IMR-90 (cell line): ENCODE data around the gene MIXL1.

Experiments
- CEBPB ChIP-seq: IDR thresholded peaks from 2 replicates; pipeline ENCODE4 v1.6.1; 2012; ENCODE audit warnings: low read depth, low read length, improper control_type of control experiment
- CTCF ChIP-seq: conservative IDR thresholded peaks from 2 replicates; pipeline ENCODE4 v1.5.1; 2012; ENCODE audit warnings: mild to moderate bottlenecking, low read depth, low read length, improper control_type of control experiment
- ELK1 ChIP-seq: fragments of 150-350 bp; IDR thresholded peaks from 2 replicates; pipeline ENCODE4 v1.6.1; 2016; ENCODE audit warnings: low read depth, mild to moderate bottlenecking, low read length, moderate library complexity, borderline replicate concordance
- MAZ ChIP-seq: IDR thresholded peaks from 2 replicates; pipeline ENCODE4 v1.6.1; 2012; ENCODE audit warnings: low read depth, mild to moderate bottlenecking, low read length, improper control_type of control experiment, moderate library complexity, borderline replicate concordance
- MXI1 ChIP-seq: IDR thresholded peaks from 2 replicates; pipeline ENCODE4 v1.6.1; 2012; ENCODE audit warnings: low read depth, mild to moderate bottlenecking, low read length, moderate library complexity, borderline replicate concordance
- POLR2A ChIP-seq: IDR thresholded peaks from 2 replicates; pipeline ENCODE4 v1.6.1; 2012; ENCODE audit warnings: mild to moderate bottlenecking, low read depth, low read length
- SMC3 ChIP-seq: fragments of 150-350 bp; IDR thresholded peaks from 2 replicates; pipeline ENCODE4 v1.6.1; 2016; ENCODE audit warnings: low read depth, mild to moderate bottlenecking, antibody characterized with exemption, low read length, moderate library complexity

GRCh38 chr1:226250511-226250910, 27.0 kb downstream of the MIXL1 start:
- TF ChIP-seq MXI1 (no peak), SMC3 (no peak), CTCF (no peak), POLR2A (no peak), MAZ (no peak), CEBPB (no peak), ELK1 (no peak)
